Endometrial microvascular endothelial cells (primary cell): ENCODE results near the gene CD101. TPM values are rescaled to one million over a fixed set of nuclear protein-coding genes. Genes with fewer than 3 reads are reported as not detected.

Source experiments
- in situ Hi-C: cut with HindIII; loops from 2 replicates; pipeline ENCODE4 v1.10.0; 2017; ENCODE audit warnings: low sequenced_read_pairs, low pct_unique_long_range_greater_than_20kb; ENCODE audit errors: inconsistent ontology term
- total RNA-seq: library from RNA; depleted of rRNA; stranded (reverse); fragments of >200 nt; gene quantifications from one replicate; pipeline ENCODE4 v1.2.3, GENCODE V29; 2015; ENCODE audit errors: inconsistent ontology term

Gene CD101
- total RNA-seq, 1 donor from 2014 or later: not detected

- in situ Hi-C loops: no loop called here
These were observed 36.7 kb downstream of the CD101 start for GRCh38 chr1:117038236-117038635.

GRCh38 chr1:117044217-117044616 lies 42.7 kb downstream of the CD101 start:
- in situ Hi-C loops: no loop called here

GRCh38 chr1:117045644-117046043 lies 44.1 kb downstream of the CD101 start:
- in situ Hi-C loops: no loop called here

GRCh38 chr1:117046781-117047180 lies 45.2 kb downstream of the CD101 start:
- in situ Hi-C loops: no loop called here

GRCh38 chr1:117047271-117047670 lies 45.7 kb downstream of the CD101 start:
- in situ Hi-C loops: no loop called here

- in situ Hi-C loops: loop anchor here (25.0 kb wide), 2 partner anchors 163 to 313 kb away; no protein-coding TSS in a partner anchor
These were observed 48.3 kb downstream of the CD101 start for GRCh38 chr1:117049857-117050256.

GRCh38 chr1:117051224-117052064 lies 49.9 kb downstream of the CD101 start:
- in situ Hi-C loops: loop anchor here (25.0 kb wide), 2 partner anchors 164 to 314 kb away; no protein-coding TSS in a partner anchor

GRCh38 chr1:117054068-117054467 lies 52.5 kb downstream of the CD101 start:
- in situ Hi-C loops: loop anchor here (25.0 kb wide), 2 partner anchors 167 to 317 kb away; no protein-coding TSS in a partner anchor

- in situ Hi-C loops: loop anchor here (25.0 kb wide), 2 partner anchors 172 to 322 kb away; no protein-coding TSS in a partner anchor
These were observed 57.2 kb downstream of the CD101 start for GRCh38 chr1:117058810-117059209.

- in situ Hi-C loops: loop anchor here (25.0 kb wide), 2 partner anchors 172 to 322 kb away; no protein-coding TSS in a partner anchor
These were observed 57.7 kb downstream of the CD101 start for GRCh38 chr1:117059334-117059677.

- in situ Hi-C loops: loop anchor here (25.0 kb wide), 2 partner anchors 173 to 323 kb away; no protein-coding TSS in a partner anchor
These were observed 58.3 kb downstream of the CD101 start, which contains the start of gene TTF2 for GRCh38 chr1:117059678-117060440. TTF2 (plus strand) TSS chr1:117060326; CDS start chr1:117060347, 21 bp downstream.

GRCh38 chr1:117060441-117061317 lies 59.1 kb downstream of the CD101 start:
- in situ Hi-C loops: loop anchor here (25.0 kb wide), 2 partner anchors 173 to 323 kb away; no protein-coding TSS in a partner anchor

GRCh38 chr1:117061986-117062415 lies 60.4 kb downstream of the CD101 start:
- in situ Hi-C loops: loop anchor here (25.0 kb wide), 2 partner anchors 175 to 325 kb away; no protein-coding TSS in a partner anchor

- in situ Hi-C loops: loop anchor here (25.0 kb wide), 2 partner anchors 179 to 329 kb away; no protein-coding TSS in a partner anchor
These were observed 64.8 kb downstream of the CD101 start for GRCh38 chr1:117066367-117066766.

- in situ Hi-C loops: loop anchor here (25.0 kb wide), 2 partner anchors 180 to 330 kb away; no protein-coding TSS in a partner anchor
These were observed 66.2 kb downstream of the CD101 start for GRCh38 chr1:117067533-117068370.

GRCh38 chr1:117068580-117068979 lies 67.0 kb downstream of the CD101 start:
- in situ Hi-C loops: loop anchor here (25.0 kb wide), 2 partner anchors 181 to 331 kb away; no protein-coding TSS in a partner anchor

- in situ Hi-C loops: loop anchor here (25.0 kb wide), 2 partner anchors 182 to 332 kb away; no protein-coding TSS in a partner anchor
These were observed 67.8 kb downstream of the CD101 start for GRCh38 chr1:117069220-117069844.
